Stimulated activated naive CD4-positive, alpha-beta T cell treated with Interleukin-2 at 50 U/mL for 16 hours (primary cell): ENCODE measurements around the gene NLK.
"Not testable (repeated sequence)": the region's sequence is repeated elsewhere in the genome, so short reads cannot be mapped to it uniquely, and the experiment has no call there.

Source experiments
- DNase-seq: peaks from one replicate; lab custom pipeline; 2025; lab: John Stamatoyannopoulos, UW

NLK gene

DNA sequence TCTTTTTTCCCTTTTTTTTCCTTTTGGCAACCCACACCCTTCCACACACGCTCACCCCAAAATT lies at the start of gene NLK:
Gene NLK, plus strand, starts transcription at position 21 of the 64 bp plus-strand sequence. CDS start 197 bp downstream, outside the sequence.
- no peak for DNase-seq

DNA sequence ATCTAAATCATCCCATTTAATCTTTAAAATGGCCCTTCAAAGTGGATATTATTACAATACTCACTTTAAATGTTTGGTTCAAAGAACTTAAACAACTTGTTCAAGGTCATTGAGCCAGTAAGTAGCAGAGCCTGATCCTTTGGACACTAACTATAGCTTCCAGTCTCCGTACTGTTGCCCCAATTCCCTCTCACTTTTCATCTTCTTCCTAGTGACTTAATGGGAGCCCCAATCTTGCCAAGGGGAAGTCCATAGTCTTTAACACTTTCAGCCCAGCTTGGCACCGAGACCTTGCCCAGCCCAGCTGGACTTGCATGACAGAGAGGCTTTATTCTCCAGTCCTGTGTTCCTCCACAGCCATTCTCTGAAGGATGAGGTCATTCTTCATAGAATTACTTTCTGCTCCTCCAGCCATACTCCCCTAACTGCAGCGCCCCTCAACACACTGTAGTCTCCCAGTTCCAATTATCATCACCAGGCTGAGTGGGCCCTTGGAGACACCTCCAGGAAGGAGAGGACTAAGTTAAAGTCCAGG lies 49.2 kb upstream of the NLK start:
- DNase-seq: no peak

DNA sequence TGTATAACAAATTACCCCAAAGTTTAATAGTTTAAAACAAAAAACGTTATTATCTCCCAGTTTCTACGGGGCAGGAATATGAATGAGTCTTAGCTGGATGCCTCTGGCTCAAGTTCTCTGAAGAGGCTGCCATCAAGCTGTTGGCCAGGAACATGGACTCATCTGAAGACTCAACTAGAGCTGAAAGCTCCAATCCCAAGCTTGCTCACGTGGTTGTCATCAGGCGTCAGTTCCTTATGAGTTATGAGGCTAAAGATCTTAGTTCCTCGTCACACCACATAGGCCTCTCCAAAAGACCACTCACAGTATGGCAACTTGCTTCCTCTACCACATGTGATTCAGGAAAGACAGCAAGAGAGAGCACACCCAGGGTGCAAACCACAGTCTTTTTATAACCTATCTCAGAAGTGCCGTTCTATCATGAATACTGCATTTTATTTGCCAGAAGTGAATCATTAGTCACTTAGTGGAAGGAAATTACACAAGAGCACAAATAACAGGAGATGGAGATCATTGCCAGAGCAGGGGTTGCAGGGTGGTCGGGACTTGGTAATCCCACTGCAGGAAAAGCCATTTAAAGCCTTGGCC lies 48.7 kb upstream of the NLK start:
- no peak for DNase-seq

DNA sequence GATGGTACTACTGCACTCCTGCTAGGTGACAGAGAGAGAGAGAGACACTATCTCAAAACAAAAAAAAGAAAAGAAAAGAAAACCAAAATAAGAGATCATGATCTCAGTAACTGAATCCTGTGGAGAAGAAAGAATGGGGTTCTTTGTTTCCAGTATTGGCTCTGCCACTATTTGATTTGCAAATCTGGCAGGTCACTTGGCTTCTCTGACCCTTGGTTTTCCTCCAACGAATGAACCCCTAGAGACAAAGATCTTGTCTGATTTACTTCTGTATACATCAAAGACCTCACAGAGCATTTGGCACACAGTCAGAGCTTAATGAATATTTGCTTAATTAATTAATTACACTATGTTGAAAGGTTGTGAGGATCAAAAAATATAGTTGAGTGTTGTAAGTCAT lies 47.9 kb upstream of the NLK start:
- DNase-seq: no peak

DNA sequence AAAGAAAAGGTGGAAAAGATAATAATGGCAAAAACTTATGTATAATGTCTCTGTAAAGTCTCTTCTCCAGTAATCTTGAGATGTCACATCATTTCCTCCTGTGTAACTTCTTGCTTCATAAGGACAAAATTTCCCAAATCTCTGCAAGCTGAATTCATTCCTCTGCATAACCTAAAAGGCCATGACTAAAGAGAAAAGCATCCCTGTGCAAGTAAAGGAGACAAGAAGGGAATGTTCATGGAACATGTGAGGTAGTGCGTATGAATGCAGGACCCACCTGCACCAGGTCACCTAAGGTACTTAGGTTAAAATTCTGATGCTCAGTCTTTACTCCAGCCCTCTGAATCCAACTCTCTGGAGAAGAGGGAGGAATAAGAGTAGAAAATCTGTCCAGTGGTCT lies 46.9 kb upstream of the NLK start:
- DNase-seq: no peak

DNA sequence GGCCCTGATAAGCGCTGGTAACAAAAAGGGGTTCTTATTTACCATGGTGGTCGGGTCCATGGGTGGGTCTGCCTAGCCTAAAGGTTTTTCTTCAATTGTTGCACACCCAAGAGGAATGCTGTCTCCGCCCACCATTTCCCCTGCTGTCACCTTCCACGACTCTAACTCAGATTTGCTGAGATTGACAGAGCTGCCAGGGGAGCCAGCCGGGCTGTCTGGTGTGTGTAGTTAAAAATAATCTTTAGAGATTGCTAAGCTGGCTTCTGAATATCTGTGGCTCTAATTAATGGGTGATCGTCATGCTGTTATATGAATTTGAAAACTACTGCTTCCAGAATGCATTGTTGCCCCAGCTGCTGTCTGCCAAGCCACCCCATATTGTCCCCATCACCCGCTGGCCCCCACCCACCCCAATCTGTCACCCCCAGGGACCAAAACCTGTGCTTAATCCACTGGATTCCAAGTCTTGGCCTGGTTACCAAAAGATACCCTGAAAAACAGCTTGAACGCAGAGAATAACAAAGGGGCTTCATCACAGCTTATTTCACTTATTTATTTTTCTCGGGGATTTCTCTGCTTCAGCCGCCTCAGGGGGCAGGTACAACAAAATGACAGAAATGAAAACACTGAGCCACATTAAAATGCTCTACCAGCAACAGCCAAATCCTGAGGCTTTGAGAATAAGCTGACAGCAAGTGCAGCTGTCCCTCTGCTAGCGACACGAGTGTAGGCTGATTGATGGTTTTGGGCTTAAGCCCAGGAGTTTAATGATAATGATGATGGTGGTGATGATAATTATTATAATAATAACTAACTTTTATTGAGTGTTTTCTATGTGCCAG lies 46.1 kb upstream of the NLK start:
- DNase-seq: no peak

DNA sequence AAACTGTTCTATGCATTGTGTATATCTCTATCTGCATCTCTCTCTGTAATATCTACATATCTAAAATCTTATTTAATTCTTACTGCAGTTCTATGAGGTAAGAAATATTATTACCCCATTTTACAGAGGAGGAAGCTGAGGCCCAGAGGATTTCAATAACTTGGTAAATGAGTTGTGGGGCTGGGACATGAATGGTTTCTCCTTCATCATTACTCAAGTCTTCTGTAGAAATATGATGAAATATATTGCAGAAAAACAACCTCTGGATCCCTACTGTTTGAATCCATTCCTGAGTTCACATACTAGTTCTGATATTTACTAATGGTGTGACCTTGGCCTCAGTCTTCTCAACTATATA lies 45.5 kb upstream of the NLK start:
- no peak for DNase-seq

DNA sequence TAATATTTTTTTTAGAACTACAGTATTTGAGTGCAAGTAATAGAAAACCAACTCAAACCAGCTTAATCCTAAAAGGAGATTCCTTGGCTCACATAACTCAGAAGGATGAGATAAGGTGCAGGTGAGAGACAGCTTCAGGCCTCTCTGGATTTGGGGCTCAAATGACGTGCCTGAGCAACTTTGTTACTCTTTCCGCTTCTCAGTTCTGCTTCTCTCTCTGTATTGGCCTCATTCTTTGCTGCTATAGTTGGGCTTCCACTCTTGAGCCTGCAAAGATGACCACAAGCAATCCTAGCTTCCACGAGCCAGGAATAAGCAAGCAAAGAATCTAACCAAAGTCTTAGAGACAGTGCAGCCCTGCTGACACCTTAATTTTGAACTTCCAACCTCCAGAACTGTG lies 45.0 kb upstream of the NLK start:
- no peak for DNase-seq

DNA sequence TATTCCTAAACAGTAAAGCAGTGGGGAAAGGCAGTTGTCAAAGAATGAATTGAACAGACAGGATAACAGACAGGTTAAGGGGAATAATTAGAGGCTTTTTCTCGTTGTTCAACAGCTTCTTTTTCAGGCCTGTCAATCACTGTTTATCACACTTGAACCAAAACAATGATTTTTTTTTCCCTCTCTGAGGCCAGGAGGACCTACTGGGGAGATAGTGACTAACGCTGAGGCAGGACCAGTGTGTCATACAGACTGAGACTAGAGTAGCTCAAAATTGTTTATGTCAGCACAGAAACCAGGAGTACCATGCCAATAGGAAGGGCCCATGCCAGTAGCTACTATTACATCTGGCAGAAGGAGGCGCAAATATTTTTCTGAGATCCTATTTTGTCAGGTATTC lies 41.3 kb upstream of the NLK start:
- DNase-seq: no peak

DNA sequence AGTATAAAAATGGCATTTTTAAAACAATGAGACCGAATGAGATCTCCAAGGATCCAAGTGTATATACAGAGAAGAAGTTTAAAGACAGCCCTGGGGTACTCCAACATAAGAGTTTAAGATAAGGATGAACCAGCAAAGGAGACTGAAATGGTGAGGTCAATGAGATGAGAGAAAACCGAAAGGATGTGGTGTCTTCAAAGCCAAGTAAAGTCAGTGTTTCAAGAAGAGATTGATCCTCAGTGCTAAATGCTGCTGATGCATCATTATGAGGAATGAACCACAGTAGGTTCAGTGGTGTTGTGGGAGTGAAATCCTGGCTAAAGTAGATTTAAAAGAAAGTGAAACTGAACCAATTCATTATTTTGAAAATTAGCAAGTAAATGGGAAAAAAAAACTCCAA lies 38.1 kb upstream of the NLK start:
- no peak for DNase-seq

DNA sequence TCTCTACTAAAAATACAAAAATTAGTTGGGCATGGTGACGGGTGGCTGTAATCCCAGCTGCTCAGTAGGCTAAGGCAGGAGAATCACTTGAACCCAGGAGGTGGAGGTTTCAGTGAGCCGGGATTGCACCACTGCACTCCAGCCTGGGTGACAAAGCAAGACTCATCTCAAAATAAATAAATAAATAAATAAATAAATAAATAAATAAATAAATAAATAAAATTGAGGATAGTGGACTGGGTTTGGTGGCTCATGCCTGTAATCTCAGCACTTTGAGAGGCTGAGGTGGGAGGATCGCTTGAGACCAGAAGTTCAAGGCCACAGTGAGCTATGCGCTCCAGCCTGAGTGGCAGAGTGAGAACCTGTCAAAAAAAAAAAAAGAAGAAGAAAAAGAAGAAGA lies 34.6 kb upstream of the NLK start:
- not testable (repeated sequence) for DNase-seq

GRCh38 chr17:28008513-28008912 lies 34.0 kb upstream of the NLK start:
- no peak for DNase-seq

GRCh38 chr17:28010406-28010805 lies 32.1 kb upstream of the NLK start:
- DNase-seq: no peak

DNA sequence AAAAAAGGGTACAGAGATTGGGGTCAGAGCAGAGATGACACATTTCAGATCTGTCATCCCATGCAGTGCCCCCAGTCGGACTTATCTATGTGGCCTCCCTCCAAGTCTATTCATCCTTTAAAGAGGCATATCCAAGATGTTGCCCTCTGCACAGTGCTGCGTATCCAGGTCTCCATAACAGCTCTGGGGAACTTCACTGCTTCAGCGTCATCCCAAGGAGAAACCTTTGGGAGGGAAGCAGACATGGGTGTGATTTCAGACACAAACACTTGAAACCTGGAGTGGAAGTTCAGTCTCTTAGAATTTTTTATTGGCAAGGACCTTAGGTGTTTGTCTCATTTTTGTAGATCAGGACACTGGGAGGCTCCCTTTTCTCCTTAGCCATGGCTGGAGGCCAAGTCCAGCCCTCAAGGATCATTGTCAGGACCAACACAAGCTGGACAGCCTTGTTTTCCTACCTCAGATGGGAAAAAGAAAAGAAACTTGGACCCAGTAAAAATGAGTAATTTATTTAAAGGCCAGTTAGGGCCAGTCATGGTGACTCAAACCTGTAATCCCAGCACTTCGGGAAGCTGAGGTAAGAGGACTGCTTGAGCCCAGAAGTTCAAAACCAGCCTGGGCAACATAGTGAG lies 23.9 kb upstream of the NLK start:
- no peak for DNase-seq

DNA sequence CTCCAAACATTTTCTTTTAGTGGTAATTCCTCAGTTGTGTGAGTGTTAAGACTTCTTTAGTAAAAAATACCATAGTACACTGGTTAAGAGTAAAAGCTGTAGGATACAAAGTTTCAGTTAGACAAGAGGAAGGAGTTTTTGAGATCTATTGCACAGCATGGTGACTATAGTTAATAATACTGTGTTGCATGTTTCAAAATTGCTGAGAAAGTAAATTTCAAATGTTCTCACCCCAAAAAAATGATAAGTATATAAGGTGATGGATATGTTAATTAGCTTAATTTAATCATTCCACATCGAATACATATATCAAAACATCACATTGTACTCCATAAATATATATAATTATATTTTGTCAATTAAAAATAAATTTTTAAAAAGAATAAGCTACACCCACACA lies 22.0 kb upstream of the NLK start:
- no peak for DNase-seq

DNA sequence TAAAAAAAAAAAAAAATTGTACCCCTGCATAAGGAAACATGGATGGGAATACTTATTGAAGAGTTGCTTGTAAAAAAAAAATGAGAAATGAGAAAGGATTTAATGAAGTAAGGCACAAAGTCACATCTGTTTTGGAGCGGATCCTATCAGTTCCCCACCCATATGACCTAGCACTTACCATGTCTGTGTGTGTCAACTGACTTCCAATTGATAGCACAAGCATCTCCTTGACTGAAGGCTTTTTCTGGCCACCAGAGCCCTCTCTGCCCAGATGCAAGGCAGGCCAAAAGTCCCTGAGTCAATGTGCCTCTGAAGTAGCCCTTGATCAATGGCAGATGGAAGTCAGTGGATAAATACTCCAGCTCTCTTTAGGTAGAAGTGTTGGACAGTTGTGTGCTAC lies 13.4 kb upstream of the NLK start:
- DNase-seq: no peak

DNA sequence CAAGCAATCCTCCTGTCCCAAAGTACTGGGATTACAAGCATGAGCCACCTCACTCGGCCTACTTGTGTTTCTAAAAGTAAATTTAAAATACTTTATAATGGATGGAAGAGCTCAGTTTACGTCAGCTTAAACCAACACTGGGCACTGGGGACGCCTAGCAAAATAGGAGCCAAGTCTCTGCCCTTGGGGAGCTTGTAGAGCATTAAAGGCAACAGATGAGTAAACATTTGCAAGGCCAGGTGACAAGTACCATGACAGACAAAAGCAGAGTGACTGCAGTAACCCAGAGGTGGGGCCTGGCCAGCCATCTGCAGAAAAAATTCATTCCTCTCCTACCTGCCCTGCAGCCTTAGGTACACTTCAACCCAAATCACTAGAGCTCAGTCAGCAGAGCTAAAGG lies 12.1 kb upstream of the NLK start:
- DNase-seq: no peak

GRCh38 chr17:28031174-28031573 lies 11.3 kb upstream of the NLK start:
- no peak for DNase-seq

GRCh38 chr17:28033972-28034714 lies 8.3 kb upstream of the NLK start:
- no peak for DNase-seq

- DNase-seq: not testable (repeated sequence)
Observed at GRCh38 chr17:28035452-28035851, 7.0 kb upstream of the NLK start.

DNA sequence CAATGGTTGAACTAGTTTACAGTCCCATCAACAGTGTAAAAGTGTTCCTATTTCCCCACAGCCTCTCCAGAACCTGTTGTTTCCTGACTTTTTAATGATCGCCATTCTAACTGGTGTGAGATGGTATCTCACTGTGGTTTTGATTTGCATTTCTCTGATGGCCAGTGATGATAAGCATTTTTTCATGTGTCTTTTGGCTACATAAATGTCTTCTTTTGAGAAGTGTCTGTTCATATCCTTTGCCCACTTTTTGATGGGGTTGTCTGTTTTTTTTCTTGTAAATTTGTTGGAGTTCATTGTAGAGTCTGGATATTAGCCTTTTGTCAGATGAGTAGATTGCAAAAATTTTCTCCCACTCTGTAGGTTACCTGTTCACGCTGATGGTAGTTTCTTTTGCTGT lies 6.6 kb upstream of the NLK start:
- DNase-seq: not testable (repeated sequence)

DNA sequence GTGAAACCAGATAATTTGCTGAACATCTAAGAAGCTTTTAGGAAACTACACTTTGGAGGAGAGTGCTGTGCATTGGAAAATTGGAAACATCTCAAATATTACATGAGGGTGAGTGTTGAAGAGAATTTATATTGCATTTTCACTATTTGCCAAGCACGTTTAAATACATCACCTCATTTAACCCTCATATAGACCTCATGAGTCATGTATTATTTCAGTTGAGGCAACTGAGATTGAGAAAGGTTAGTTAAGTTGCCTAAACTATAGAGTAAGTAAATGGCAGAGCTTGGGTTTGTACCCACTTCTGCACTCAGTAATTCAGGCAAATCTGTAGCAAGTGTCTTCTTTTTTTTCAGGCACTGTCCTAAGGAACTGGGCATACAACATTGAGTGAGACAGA lies 3.7 kb upstream of the NLK start:
- no peak for DNase-seq

DNA sequence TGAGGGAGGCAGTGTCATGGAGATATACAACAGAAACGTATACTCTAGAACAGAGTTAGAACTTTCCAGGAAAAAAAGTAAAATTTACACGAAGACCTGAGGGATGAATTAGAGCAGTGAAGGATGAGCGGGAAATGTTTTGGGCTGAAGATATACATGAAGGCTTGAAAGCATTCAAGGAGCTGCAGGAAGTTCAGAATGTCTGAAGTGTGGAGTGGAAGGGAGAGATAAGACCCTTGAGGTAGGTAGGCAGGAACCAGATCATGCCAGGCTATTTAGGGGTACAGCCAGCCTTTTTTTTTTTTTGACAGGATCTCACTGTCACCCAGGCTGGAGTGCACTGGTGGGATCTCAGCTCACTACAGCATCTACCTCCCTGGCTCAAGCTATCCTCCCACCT lies 3.2 kb upstream of the NLK start:
- no peak for DNase-seq
